GM20431 (cell line): ENCODE results near the gene UGT1A3.

ENCODE experiments used
- in situ Hi-C: fragments of 300-500 bp; cut with MseI, MboI; formaldehyde crosslinking; loops from one replicate; pipeline ENCODE4 v1.15.0; 2020; ENCODE audit warnings: low sequenced_read_pairs; ENCODE audit not compliant: unreplicated experiment

UGT1A3 gene

GRCh38 chr2:233811732-233812131, 82.9 kb downstream of the UGT1A3 start:
- in situ Hi-C loops: no loop called here

GRCh38 chr2:233813236-233814055, 84.6 kb downstream of the UGT1A3 start:
- in situ Hi-C loops: no loop called here

GRCh38 chr2:233814056-233814835, 85.4 kb downstream of the UGT1A3 start:
- in situ Hi-C loops: no loop called here

GRCh38 chr2:233815861-233816260, 87.0 kb downstream of the UGT1A3 start:
- in situ Hi-C loops: no loop called here

GRCh38 chr2:233816334-233816733, 87.5 kb downstream of the UGT1A3 start:
- in situ Hi-C loops: no loop called here

- in situ Hi-C loops: no loop called here
Measured at GRCh38 chr2:233816771-233817170, 87.9 kb downstream of the UGT1A3 start.

GRCh38 chr2:233817361-233817911, 88.6 kb downstream of the UGT1A3 start:
- in situ Hi-C loops: no loop called here

GRCh38 chr2:233817995-233818638, 89.3 kb downstream of the UGT1A3 start:
- in situ Hi-C loops: no loop called here

GRCh38 chr2:233818639-233819621, 90.1 kb downstream of the UGT1A3 start:
- in situ Hi-C loops: no loop called here

GRCh38 chr2:233819884-233820773, 91.3 kb downstream of the UGT1A3 start:
- in situ Hi-C loops: no loop called here

- in situ Hi-C loops: no loop called here
Measured at GRCh38 chr2:233820774-233821105, 91.9 kb downstream of the UGT1A3 start.

- in situ Hi-C loops: no loop called here
Measured at GRCh38 chr2:233821196-233821595, 92.4 kb downstream of the UGT1A3 start.

- in situ Hi-C loops: no loop called here
Measured at GRCh38 chr2:233821709-233822100, 92.9 kb downstream of the UGT1A3 start.

GRCh38 chr2:233822101-233822771, 93.4 kb downstream of the UGT1A3 start:
- in situ Hi-C loops: no loop called here
